Measurements from ENCODE around the gene LRRIQ1.

DNA sequence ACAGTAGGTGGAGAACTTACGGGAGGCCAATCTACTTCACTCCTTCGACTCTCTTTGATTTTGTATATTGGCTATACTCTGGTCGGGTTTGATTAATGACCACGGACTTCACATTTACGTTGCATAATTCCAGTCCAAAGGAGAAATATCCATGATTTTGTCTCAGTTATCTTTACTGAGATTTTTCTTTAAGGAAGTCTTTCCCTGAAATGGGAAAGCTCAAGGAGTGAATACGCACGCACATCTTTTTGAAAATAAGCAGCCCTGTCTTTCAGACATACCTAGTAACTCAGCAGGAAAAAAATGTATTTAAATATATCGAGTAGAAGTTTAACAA lies 238.1 kb downstream of the LRRIQ1 start:
- no peak for TF ChIP-seq EZH2phosphoT487 (IDR thresholded peaks at IDR 0.05; ENCODE audit: borderline replicate concordance, low read length)
- TF ChIP-seq, protein P1, sequence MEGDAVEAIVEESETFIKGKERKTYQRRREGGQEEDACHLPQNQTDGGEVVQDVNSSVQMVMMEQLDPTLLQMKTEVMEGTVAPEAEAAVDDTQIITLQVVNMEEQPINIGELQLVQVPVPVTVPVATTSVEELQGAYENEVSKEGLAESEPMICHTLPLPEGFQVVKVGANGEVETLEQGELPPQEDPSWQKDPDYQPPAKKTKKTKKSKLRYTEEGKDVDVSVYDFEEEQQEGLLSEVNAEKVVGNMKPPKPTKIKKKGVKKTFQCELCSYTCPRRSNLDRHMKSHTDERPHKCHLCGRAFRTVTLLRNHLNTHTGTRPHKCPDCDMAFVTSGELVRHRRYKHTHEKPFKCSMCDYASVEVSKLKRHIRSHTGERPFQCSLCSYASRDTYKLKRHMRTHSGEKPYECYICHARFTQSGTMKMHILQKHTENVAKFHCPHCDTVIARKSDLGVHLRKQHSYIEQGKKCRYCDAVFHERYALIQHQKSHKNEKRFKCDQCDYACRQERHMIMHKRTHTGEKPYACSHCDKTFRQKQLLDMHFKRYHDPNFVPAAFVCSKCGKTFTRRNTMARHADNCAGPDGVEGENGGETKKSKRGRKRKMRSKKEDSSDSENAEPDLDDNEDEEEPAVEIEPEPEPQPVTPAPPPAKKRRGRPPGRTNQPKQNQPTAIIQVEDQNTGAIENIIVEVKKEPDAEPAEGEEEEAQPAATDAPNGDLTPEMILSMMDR (conservative IDR thresholded peaks at IDR 0.05; ENCODE audit: low read depth, low read length) = no peak
